Activated CD4-positive, alpha-beta T cell treated with anti-CD3 and anti-CD28 coated beads, Interleukin-2, Interleukin-6, amounts not matched to agents 100 ng/mL and 50 ng/mL, durations not matched to agents 16 hours and 8 hours (primary cell): ENCODE results near the gene COQ8A.
A peak's percentile ranks its signal among the peaks of the same experiment; 100 is the strongest.

ENCODE experiments used
- DNase-seq: peaks from one replicate; pipeline ENCODE4 v3.0.0-alpha.2; 2020

COQ8A gene

DNA sequence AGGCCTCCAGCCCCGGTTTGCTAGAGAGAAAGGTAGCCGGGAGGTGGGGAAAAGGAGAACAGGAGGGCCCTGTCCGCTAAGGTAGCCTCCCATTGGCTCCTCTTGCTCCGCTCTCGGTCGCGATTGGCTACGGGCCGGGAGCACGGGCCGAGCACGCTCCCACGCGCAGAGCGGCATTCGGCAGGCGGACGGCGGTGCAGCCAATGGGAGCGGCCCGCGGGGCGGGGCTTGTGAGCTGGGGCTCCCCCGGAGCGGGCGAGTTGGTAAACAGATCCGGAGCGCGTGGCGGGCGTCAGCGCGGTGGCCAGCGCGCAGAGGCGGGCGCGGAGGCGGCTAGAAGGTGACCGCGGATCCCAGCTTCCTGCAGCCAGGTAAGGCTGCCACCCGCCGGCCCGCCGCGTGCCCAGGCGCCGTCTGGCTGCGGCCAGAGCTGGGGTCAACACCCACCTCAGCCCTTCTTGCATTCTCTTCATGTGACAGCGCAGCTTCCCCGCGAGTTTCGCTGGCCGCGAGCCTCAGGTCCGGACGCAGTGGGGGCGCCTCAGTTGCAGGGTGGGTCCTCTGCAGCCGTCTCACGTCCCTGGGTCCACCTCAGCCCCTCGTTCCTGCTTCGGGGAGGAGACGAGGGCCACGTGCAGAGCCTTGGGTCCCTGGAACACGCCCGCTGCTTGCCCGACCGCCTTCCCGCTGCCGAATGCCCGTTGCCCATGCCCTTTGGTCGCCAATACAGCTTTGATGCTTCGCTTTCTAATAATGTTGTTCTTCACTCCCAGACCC is at the start of gene COQ8A:
Gene COQ8A, plus strand, starts transcription at position 266 of the 777 bp plus-strand sequence. CDS start 21,092 bp downstream, outside the sequence.
- DNase-seq: peak; percentile 100

- no peak for DNase-seq
Measured at GRCh38 chr1:226890331-226891108, 49.6 kb upstream of the COQ8A start.

- no peak for DNase-seq
Measured at GRCh38 chr1:226891346-226891745, 48.7 kb upstream of the COQ8A start.

DNA sequence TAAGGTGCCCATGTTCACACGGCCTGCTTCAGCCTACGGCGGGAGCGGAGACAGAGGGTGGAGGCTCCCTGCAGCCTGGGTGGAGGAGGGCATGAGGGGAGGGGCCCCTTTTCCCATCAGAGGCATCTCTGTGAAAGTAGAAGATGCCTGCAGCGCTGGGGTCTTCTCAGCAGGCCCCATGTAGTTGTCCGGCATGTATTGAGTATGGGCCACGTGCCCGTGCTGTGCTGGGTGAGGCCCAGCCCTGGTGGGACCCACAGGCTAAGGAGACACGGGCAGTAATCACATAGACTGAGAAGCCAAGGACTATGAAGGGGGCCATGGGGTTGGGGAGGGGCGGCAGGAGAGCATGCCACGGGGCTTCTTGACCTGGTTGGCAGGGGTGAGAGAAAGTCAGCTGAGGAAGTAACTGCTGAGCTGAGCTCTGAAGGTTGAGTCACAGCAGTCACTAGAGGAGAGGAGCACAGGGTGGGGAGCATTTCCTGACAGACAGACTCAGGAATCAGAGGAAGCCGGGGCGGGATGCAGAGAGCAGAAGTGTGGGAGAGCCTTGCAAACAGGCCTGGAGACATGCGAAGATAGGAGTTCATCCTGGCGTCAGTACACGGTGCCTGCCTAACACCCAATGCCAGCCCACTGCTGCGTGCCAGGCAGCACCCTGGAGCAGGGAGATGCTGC is 48.1 kb upstream of the COQ8A start:
- DNase-seq: no peak

DNA sequence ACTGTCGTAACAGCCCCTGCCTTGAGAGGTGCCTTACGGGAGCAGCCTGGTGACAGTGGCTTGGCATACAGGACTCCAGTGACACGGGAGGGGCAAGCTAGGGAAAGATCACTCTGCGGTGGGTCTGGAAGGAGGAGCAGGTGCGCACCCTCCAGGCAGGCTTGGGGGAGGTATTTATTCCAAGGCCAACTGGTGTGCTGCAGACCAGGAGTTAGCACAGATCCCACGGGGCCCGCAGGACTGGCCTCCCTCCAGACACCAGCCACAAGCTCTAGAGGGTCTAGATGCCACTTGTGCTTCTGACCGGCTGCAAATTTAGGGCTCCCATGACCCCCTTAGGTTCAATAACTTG is 47.6 kb upstream of the COQ8A start:
- DNase-seq: no peak

DNA sequence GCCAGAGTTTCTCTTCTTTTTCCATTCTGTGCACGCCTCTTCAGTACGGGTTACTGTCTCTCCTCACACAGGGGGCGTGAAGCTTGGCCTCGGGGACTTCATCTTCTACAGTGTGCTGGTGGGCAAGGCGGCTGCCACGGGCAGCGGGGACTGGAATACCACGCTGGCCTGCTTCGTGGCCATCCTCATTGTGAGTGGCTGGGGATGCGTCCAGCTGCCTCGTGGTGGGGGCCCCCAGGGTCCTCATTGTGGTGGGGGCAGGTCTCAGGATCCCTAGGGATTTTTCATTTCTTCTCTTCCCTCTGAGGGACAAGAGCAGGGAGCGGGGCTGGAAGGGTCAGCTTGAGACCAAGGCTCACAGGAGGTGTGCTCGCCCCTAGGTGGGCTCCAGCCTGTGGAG is 46.2 kb upstream of the COQ8A start:
- DNase-seq: no peak

- no peak for DNase-seq
Measured at GRCh38 chr1:226894826-226895225, 45.3 kb upstream of the COQ8A start.

GRCh38 chr1:226895644-226896043 is 44.5 kb upstream of the COQ8A start:
- DNase-seq: no peak

GRCh38 chr1:226898246-226898645 is 41.8 kb upstream of the COQ8A start:
- DNase-seq: no peak

DNA sequence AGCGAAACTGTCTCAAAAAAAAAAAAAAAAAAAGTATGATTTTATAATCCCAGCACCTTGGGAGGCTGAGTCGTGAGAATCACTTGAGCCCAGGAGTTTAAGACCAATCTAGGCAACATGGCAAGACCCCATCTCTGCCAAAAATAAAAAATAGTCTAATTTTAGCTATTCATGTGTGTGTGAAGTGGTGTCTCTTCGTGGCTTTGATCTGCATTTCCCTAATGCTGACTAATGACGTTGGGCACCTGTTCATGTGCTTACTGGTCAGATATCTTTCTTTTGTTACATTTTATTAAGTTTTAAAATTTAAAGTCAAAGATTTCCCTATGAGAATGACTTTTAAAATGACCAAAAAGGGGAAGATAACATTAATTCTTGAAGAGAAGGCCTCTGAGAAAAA is 38.7 kb upstream of the COQ8A start:
- DNase-seq: no peak

DNA sequence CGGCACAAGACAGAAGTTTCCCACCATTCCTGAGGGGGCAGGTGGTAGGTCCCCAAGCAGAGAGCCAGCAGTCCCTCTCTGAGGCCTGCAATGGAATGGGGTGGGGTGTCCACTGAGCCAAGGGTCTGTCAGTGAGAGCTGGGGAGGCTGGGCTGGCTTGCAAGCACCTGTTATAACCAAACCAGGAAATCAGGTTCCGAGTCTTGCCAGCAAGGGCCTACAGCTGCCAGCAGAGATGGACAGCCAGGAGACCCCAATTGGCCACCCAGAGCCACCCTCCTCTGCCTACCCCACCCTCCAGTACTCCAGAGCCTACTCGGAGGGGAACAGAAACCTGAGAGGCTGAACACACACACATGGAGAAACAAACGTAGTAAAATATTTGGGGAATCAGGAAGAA is 37.5 kb upstream of the COQ8A start:
- no peak for DNase-seq

- DNase-seq: no peak
Measured at GRCh38 chr1:226903819-226904716, 36.0 kb upstream of the COQ8A start.

DNA sequence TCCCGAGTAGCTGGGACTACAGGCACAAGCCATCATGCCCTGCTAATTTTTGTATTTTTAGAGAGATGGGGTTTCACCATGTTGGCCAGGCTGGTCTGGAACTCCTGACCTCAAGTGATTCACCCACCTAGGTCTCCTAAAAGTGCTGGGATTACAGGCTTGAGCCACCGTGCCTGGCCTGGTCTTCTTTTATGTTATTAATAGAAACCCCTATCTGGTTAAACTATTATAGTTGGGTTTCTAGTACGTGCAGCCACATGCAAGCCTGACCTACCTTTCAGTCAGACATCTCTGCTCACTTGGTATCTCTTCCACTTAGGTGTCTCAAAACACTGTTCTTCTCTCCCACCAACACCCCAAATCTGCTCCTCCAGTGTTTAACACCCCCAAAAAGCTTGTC is 35.3 kb upstream of the COQ8A start:
- no peak for DNase-seq

DNA sequence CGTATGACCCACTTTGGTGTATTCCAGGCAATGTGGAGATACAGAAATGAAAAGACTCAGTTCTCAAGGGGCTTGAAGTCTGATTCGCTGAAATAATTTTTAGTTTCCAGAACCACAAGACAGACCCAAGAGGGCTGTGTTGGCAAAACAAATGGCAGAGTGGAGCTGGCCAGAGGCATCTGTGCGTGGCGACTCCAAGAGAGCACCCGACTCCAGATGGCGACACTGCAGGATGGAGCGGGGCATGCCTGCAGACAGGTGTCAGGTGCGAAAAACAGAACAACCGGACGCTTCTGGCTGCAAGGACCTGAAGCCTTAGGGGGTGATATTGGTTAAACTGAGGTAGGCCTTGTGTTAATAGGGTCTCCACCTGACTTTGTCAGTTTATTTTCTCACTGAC is 31.7 kb upstream of the COQ8A start:
- DNase-seq: no peak

GRCh38 chr1:226908913-226909312 is 31.2 kb upstream of the COQ8A start:
- no peak for DNase-seq

DNA sequence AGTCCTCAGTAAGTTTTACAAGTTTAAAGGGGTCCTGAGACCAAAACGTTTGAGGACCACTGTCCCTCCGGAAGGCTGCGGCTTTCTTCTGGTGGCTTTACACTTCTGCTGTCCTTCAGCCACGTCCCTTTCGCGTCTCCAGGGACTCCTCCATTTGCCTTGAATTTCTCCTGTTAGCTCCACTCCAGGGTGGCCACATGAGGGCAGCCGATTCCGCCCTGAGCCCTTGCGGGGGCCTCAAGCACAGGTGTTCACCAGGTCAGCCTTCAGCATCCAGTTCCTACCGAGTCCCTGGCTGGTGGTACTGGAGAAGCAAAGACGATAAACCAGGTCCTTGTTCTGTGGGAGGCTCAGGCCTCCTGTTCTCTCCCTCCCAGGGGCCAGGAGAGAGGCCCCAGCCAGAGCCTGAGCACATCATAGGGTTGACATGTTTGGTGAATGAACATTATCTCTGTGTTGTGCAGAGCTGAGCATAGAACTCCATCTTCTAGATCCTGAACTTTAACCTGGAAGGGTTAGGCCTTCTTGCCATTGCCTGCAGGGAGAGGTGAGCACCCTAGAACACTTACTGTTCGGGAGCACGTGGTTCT is 27.4 kb upstream of the COQ8A start:
- DNase-seq: peak; percentile 62

GRCh38 chr1:226915672-226915995 is 24.5 kb upstream of the COQ8A start:
- DNase-seq: peak; percentile 12

DNA sequence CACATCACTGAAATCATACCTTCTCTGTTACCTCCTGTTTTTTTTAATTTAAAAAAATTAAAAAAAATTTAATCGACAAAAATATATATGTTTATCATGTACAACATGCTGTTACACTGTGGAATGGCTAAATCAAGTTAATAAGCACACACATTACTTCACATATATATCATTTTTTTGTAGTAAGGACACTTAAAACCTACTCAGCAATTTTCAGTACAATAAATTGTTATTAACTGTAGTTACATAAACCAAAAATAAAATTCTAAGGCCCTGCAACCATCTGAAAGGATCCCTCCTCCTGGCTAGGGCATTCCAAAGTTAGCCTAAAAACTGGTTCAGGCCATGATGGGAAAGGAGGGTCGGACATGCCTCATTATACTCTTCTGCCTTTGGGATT is 23.6 kb upstream of the COQ8A start:
- no peak for DNase-seq

GRCh38 chr1:226919587-226919986 is 20.5 kb upstream of the COQ8A start:
- DNase-seq: no peak

DNA sequence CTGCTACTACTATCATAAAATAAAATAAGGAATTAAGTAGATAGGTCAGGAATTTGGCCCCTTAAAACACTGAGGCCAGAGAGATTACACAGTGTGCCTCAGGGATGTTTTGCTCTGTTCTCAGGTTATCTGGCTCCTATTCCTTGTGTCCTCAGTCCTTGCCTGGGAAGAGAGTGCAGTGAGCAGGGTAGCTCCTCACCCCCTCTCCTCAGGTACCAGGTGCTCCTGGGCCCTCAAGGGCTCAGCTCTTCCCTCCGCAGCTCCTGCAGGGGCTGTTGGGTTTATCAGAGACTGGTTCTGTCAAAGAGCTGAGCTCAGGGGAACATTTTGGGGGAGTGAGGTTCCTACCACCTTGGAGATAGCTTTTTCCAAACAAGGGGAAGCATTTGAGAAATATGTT is 20.1 kb upstream of the COQ8A start:
- no peak for DNase-seq

DNA sequence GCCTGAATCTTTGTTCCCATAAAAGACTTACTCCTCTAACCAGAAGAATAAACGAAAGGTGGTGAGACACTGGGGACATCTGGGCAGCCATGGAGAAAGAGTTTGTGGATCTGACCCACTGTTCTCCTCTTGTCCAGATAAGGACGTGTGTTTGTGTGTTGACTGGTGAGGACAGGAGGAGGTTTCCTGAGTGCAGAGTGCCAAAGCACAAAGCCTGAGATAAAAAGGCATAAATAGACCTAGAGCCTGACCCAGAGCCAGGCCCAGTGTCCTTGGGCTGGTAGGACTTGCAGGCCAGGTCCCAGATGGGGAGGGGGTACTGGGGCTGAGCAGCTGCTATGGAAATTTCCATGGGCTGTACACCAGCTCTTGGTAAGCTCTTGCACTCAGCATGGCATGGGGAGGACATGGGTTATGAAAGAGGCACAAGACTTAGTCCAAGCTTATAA is 19.6 kb upstream of the COQ8A start:
- no peak for DNase-seq

- no peak for DNase-seq
Measured at GRCh38 chr1:226921504-226921903, 18.6 kb upstream of the COQ8A start.
